Activated naive CD4-positive, alpha-beta T cell treated with anti-CD3 and anti-CD28 coated beads, Interleukin-2, amount 10 ng/mL, durations not matched to agents 5 hours and 36 hours (primary cell): Measurements from ENCODE around the gene TRAPPC5. TPM values are rescaled to one million over a fixed set of nuclear protein-coding genes. Genes with fewer than 3 reads are reported as not detected.

Experiments
- total RNA-seq, 2 experiments: library from RNA; stranded (reverse); gene quantifications; one replicate each; pipeline ENCODE4 v1.2.3, GENCODE V29; 2021

Gene TRAPPC5
- 10 to 100 TPM; 87.8 to 89.7 TPM for total RNA-seq

DNA sequence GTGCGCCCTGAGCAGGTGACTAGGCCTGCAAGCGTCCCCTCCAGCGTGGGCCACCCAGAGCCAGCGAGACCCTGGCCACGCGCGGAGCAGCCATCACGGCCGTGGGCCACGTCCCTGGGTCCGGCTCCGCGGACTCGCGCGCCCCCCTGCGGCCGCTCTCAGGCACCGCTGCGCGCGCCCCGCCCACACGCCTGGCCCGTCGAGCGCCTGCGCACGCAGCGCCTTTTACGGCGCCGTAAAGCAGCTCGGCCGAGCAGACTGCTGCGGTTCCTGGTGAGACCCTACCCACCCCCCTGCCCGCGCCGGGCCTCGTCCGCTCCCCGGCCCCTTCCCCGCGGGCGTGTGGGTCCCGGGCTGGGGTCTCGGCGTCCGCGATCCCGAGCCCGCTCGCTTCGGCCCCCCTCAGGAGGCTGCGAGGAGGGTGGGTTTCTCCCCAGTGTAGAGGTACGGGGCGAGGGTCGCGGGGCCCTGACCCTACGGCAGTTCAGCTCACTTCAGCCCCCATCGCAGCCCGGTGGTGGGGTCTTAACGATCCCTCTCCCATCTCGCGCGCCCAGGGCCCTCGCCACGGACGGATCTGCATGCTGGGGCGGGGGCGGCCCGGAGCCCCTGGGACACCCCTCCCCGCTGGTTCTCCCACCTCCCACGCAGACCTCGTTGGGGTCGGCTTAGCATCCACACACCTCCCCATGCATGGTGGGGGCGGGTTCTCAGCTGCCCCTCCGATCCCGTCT, at the start of gene TRAPPC5:
TRAPPC5 (plus strand) TSS at position 228 of the 734 bp plus-strand sequence. CDS start 1,421 bp downstream, outside the sequence.

DNA sequence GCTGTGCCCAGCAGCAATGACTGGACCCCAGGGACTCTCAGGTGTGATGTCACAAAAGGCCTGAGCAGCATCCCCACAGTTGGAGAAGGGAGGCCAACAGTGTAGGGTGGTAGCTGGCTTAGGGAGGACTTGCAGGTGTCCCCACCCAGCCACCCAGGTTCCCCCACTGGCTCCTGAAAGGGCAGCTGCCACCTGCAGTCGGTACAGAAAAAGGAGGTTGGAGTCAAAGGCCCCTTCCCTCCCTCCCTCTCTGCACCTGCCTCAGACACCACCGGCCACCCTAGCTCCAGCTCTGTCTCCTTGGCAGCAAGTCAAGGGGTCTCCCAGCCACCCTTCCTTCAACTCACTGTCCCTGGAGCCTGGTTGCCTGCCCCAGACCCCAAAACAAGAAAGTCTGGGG, 46.9 kb upstream of the TRAPPC5 start, which contains the start of gene PCP2:
PCP2 (minus strand) TSS at position 22 of the 400 bp plus-strand sequence. CDS start 262 bp downstream, outside the sequence.

DNA sequence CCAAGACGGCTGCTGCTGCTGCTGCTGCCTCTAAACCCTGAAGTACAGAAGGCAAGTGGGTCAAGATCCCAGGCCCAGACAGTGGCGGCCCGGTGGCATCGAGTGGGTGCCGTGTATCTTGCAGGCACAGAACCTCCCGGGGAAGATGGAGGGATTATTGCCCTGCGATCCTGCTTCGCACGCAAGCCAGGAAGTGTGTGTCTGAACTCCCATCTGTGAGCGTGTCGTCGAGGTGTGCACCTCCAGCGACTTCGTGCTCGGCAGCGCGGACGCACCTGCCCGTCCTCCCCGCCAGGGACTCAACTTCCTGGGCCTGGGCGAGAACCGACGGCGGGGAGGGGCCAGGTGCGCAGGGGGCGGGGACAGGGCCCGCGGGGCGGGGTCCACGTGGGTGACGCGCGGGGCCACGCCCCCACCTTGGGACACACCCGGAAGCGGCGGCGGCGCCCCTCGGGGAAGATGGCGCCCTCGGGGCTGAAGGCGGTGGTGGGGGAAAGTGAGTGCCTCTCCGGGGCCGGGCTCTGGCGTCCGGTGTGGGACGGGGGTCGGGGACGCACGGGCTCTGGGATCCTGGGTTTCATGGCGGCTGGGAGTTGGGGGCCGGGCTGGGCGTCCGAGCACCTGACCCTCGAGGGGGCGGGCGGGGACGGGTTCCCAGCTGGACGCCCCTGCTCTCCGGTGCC, 43.8 kb upstream of the TRAPPC5 start, which contains the start of gene STXBP2:
STXBP2 (plus strand) TSS at position 420 of the 683 bp plus-strand sequence; CDS start at position 460, 40 bp downstream.

DNA sequence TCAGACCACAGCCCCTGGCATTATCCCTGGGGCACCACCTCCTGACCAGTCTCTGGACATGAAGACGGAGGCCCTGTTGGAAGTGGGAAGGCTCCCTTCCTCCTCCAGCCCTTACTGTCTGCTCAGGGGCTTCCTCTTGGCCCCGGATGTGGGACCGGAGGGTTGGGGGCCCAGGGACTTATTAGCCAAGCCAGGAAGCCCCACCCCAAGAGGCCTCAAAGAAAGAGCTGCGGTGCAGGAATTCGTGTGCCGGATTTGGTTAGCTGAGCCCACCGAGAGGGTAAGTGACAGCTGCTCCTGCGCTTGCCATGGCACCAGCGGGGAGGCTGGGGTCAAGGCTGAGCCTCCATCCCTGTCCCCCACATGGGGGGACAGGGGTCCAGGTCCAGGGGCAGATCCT, 11.8 kb upstream of the TRAPPC5 start, which contains the start of gene RETN:
RETN (plus strand) TSS at position 208 of the 400 bp plus-strand sequence. CDS start 278 bp downstream, outside the sequence.

DNA sequence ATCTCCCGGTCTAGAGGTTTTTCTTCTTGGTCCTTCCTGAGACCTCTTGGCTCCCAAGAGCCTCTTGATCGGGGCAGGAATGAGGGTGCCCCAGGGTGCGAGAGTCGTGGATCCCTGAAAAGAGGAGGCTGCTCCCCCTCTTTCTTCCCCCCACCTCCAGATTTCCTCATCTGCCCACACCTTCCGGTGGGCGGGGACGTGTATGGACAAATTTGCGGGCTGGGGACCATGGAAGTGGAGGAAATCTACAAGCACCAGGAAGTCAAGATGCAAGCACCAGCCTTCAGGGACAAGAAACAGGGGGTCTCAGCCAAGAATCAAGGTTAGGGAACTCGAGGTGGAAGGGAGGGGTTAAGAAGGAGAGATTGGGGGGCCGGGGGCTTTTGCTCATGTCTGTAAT, 3.8 kb upstream of the TRAPPC5 start, which contains the start of gene MCEMP1:
MCEMP1 (plus strand) TSS at position 237 of the 400 bp plus-strand sequence; CDS start at position 268, 31 bp downstream.

DNA sequence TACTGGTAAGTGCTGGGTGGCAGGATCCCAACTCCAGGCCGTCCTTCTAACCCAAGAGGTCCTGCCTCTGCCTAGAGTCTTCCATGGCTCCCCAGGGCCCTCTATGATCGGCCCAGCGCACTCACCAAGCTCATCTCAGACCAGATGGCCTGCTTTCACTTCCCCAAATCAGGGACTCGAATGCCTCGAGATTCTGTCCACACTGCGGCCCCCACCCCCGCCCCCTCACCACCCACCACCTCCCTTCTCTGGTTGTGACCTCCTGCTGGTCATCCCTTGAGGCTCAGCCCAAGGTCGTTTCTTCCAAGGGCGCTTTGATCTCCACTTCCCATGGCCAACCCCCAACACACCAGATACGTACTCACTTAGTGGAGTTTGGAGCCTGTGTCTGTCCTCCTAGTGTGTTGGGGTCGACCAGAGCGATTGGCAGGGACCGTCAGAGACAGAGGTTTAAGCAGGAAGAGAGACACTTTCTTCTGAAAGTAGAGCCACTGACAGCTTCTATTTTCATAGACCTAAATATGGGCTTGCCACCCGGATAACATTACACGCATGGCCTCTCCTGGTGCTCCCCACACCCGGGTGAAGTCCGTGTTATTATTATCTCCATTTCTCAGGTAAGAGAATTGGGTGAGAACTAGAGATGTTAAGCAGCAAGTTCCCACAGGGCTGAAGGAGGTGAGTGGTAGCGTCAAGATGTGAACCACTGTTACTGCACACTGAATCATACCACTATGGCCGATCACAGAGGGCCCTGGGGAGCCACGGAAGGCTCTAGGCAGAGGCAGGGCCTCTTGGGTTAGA, 21.2 kb downstream of the TRAPPC5 start, which contains the start of gene FCER2:
FCER2 (minus strand) TSS at position 478 of the 804 bp plus-strand sequence. CDS start 2,371 bp downstream, outside the sequence.

DNA sequence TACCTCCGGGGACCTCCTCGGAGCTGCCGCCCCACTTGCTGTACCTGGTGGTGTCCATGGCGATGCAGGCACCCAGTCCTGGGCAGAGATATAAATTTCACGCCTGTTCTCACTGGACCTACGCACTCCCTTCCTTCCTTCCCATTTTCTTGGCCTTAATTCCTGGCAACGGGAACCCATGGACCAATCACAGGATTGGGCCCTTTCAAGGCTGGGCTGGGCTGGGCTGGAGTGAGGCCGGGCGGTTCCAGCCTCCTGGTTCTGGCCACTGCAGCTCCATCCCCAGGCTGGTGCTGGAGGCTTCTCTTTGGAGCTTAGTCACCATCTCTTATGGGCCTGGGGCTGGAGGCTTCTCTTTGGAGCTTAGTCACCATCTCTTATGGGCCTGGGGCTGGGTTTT, 51.4 kb downstream of the TRAPPC5 start, which contains the start of gene CLEC4G:
CLEC4G (minus strand) TSS at position 66 of the 400 bp plus-strand sequence; CDS start at position 58, 8 bp downstream.

Other genes starting within 250 kb of the TRAPPC5 start
- under 1 TPM; 0.58 to 0.84 TPM for gene PEX11G, start 191.8 kb upstream of the TRAPPC5 start, total RNA-seq
- 1 to 10 TPM; 8.8 to 9.0 TPM for gene ZNF358, start 164.7 kb upstream of the TRAPPC5 start, total RNA-seq
- 10 to 100 TPM; 11.2 to 12.6 TPM for gene MCOLN1, start 158.2 kb upstream of the TRAPPC5 start, total RNA-seq
- gene PNPLA6, start 145.1 kb upstream of the TRAPPC5 start, total RNA-seq: 100 to 1,000 TPM; 121 TPM
- gene CAMSAP3, start 85.0 kb upstream of the TRAPPC5 start, total RNA-seq: 1 to 10 TPM in 1 of 2 experiments, under 1 TPM in 1; 0.86 to 1.7 TPM
- gene XAB2, start 51.3 kb upstream of the TRAPPC5 start, total RNA-seq: 10 to 100 TPM; 44.5 to 47.4 TPM
- gene PET100, start 51.0 kb upstream of the TRAPPC5 start, total RNA-seq: 100 to 1,000 TPM; 128 to 140 TPM
- 1 to 10 TPM; 2.9 to 3.0 TPM for gene PCP2, start 47.1 kb upstream of the TRAPPC5 start, total RNA-seq
- gene STXBP2, start 43.7 kb upstream of the TRAPPC5 start, total RNA-seq: 100 to 1,000 TPM; 161 to 167 TPM
- under 1 TPM in 1 of 2 experiments, not detected in 1; 0.88 TPM for gene RETN, start 11.8 kb upstream of the TRAPPC5 start, total RNA-seq
- not detected for gene MCEMP1, start 3.7 kb upstream of the TRAPPC5 start, total RNA-seq
- gene FCER2, start 21.3 kb downstream of the TRAPPC5 start, total RNA-seq: not detected
- not detected for gene CLEC4G, start 51.3 kb downstream of the TRAPPC5 start, total RNA-seq
- not detected for gene CD209, start 66.7 kb downstream of the TRAPPC5 start, total RNA-seq
- not detected for gene CLEC4M, start 82.4 kb downstream of the TRAPPC5 start, total RNA-seq
- gene EVI5L, start 149.4 kb downstream of the TRAPPC5 start, total RNA-seq: 10 to 100 TPM; 10.1 to 12.0 TPM
- under 1 TPM; 0.22 to 0.33 TPM for gene PRR36, start 193.6 kb downstream of the TRAPPC5 start, total RNA-seq
- gene LRRC8E, start 207.7 kb downstream of the TRAPPC5 start, total RNA-seq: not detected
- 10 to 100 TPM; 48.0 to 50.1 TPM for gene MAP2K7, start 223.0 kb downstream of the TRAPPC5 start, total RNA-seq
- gene TGFBR3L, start 234.0 kb downstream of the TRAPPC5 start, total RNA-seq: 1 to 10 TPM; 1.4 to 2.1 TPM
- 10 to 100 TPM; 17.4 to 23.8 TPM for gene SNAPC2, start 239.5 kb downstream of the TRAPPC5 start, total RNA-seq
- not detected for gene CTXN1, start 245.3 kb downstream of the TRAPPC5 start, total RNA-seq